Chondrocyte (in vitro differentiated cells): ENCODE measurements around the gene AKT3. TPM values are rescaled to one million over a fixed set of nuclear protein-coding genes. Genes with fewer than 3 reads are reported as not detected.
"Not testable (repeated sequence)": the region's sequence is repeated elsewhere in the genome, so short reads cannot be mapped to it uniquely, and the experiment has no call there.

Source experiments
- DNase-seq: peaks from one replicate; pipeline ENCODE4 v3.0.0; 2021; ENCODE audit warnings: mixed read lengths, low spot score
- H3K27ac Mint-ChIP-seq: one replicate; pipeline ENCODE4 v1.8.0; 2021; ENCODE audit warnings: mild to moderate bottlenecking, moderate library complexity, mixed read lengths; ENCODE audit not compliant: unreplicated experiment
- H3K27me3 Mint-ChIP-seq: 2 replicates; pipeline ENCODE4 v1.8.0; 2021; ENCODE audit warnings: low read depth, mixed read lengths
- H3K36me3 Mint-ChIP-seq: 2 replicates; pipeline ENCODE4 v1.8.0; 2021; ENCODE audit warnings: low read depth, mixed read lengths
- H3K4me1 Mint-ChIP-seq: 2 replicates; pipeline ENCODE4 v1.8.0; 2021; ENCODE audit warnings: low read depth, mild to moderate bottlenecking, mixed read lengths
- H3K4me3 Mint-ChIP-seq: one replicate; pipeline ENCODE4 v1.8.0; 2021; ENCODE audit warnings: mild to moderate bottlenecking, moderate library complexity, mixed read lengths; ENCODE audit not compliant: unreplicated experiment
- H3K9me3 Mint-ChIP-seq: 2 replicates; pipeline ENCODE4 v1.8.0; 2021; ENCODE audit warnings: low read depth, mixed read lengths
- total RNA-seq: library from RNA; stranded (reverse); gene quantifications from 3 replicates; pipeline ENCODE4 v1.2.1, GENCODE V29; 2021
- TF ChIP-seq, protein P1 (sequence below): fragments of 200-600 bp; sonication (generic); IDR thresholded peaks from 2 replicates; pipeline ENCODE4 v1.5.0; 2021; ENCODE audit warnings: antibody characterized with exemption, mild to moderate bottlenecking, moderate library complexity

Gene AKT3
- total RNA-seq, 1 donor from 2014 or later: 111 TPM

DNA sequence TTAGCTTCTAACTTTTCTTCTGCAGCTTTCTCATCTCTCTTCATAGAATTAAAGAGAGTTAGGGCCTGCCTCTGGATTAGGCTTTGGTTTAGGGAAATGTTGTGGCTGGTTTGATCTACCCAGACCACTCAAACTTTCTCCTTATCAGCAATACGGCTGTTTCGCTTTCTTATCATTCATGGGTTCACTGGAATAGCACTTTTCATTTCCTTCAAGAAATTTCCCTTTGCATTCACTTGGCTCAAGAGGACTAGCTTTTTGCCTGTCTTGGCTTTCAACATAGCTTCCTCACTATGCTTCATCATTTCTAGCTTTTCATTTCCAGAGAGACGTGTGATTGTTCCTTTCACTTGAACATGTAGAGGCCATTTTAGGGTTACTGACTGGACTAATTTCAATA lies 59.6 kb downstream of the AKT3 start:
- Mint-ChIP-seq H3K9me3 (no peaks in the 10 kb centered on the region), H3K4me3 (no peak overlapping the region), H3K27ac (no peak overlapping the region), H3K4me1 (peaks cover 51% of the 10 kb centered on the region), H3K36me3 (no peaks in the 10 kb centered on the region), H3K27me3 (no peaks in the 10 kb centered on the region)
- TF ChIP-seq, protein P1, sequence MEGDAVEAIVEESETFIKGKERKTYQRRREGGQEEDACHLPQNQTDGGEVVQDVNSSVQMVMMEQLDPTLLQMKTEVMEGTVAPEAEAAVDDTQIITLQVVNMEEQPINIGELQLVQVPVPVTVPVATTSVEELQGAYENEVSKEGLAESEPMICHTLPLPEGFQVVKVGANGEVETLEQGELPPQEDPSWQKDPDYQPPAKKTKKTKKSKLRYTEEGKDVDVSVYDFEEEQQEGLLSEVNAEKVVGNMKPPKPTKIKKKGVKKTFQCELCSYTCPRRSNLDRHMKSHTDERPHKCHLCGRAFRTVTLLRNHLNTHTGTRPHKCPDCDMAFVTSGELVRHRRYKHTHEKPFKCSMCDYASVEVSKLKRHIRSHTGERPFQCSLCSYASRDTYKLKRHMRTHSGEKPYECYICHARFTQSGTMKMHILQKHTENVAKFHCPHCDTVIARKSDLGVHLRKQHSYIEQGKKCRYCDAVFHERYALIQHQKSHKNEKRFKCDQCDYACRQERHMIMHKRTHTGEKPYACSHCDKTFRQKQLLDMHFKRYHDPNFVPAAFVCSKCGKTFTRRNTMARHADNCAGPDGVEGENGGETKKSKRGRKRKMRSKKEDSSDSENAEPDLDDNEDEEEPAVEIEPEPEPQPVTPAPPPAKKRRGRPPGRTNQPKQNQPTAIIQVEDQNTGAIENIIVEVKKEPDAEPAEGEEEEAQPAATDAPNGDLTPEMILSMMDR: no peak
- no peak for DNase-seq

DNA sequence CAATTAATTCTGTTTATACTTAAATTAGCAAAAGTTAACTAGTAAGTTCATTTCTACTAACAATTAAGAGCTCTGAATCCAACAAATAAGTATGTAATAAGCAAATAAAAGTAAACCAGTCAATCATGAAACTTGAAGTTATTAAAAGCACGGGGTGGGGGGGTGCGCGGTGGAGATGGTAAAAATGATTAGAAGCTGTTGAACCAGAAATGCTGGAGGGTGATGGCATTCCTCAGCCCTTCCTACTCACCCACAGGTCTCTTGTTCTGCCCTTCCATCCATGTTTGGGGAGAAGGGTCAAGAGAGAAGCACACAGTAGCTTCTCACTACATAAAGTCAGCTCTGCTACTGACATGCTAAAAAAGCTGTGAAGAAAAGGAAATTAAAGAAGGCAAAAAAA lies 63.5 kb downstream of the AKT3 start:
- Mint-ChIP-seq H3K27me3 (no peaks in the 10 kb centered on the region), H3K9me3 (no peaks in the 10 kb centered on the region), H3K4me1 (peaks cover 34% of the 10 kb centered on the region), H3K4me3 (no peak overlapping the region), H3K36me3 (no peaks in the 10 kb centered on the region), H3K27ac (no peak overlapping the region)
- DNase-seq: no peak
- TF ChIP-seq, protein P1: no peak

DNA sequence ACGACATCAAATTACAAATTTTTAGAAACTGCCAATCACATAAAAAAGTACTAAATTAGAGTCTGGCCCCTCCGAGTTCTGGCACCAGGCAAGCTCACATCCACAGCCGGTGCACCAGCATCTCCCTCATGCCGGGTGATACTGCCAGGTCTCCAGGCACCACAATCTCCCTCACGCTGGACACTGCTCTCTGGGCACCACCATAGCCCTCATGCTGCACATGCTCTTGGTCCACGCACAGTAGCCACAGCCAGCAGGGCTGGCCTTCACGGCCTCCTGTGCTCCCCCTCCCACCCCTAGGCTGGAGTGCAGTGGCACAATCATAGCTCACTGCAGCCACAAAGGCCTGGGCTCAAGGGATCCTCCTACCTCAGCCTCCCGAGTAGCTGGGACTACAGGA lies 65.5 kb downstream of the AKT3 start:
- Mint-ChIP-seq H3K27me3 (no peaks in the 10 kb centered on the region), H3K27ac (no peak overlapping the region), H3K9me3 (no peaks in the 10 kb centered on the region), H3K36me3 (no peaks in the 10 kb centered on the region), H3K4me1 (peaks cover 32% of the 10 kb centered on the region), H3K4me3 (no peak overlapping the region)
- no peak for DNase-seq
- TF ChIP-seq, protein P1: no peak

DNA sequence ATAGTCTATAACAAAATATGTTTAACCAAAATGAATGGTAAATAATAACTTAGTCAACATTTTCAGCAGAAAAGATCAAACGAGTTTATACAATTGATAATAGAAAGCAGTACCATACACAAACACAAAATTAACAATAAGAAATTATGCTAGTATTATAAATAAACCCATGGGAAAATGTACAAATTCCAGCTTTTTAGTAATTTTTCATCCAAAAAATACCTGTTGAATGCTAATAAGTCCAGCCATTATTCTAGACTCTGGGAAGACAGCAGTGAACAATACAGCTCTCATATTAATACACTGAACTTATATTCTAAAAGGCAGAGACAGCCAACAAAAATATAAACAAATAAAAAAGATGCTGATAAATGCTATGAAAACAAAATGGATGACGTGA lies 66.3 kb downstream of the AKT3 start:
- TF ChIP-seq, protein P1: no peak
- Mint-ChIP-seq H3K27me3 (no peaks in the 10 kb centered on the region), H3K36me3 (no peaks in the 10 kb centered on the region), H3K4me3 (no peak overlapping the region), H3K4me1 (peaks cover 36% of the 10 kb centered on the region), H3K27ac (no peak overlapping the region), H3K9me3 (no peaks in the 10 kb centered on the region)
- no peak for DNase-seq

DNA sequence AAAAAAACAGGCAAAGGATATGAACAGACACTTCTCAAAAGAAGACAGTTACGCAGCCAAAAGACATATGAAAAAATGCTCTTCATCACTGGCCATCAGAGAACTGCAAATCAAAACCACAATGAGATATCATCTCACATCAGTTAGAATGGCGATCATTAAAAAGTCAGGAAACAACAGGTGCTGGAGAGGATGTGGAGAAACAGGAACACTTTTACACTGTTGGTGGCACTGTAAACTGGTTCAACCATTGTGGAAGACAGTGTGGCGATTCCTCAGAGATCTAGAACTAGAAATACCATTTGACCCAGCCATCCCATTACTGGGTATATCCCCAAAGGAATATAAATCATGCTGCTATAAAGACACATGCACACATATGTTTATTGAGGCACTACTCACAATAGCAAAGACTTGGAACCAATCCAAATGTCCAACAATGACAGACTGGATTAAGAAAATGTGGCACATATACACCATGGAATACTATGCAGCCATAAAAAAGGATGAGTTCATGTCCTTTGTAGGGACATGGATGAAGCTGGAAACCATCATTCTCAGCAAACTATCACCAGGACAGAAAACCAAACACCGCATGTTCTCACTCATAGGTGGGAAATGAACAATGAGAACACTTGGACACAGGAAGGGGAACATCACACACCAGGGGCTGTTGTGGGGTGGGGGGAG lies 77.5 kb downstream of the AKT3 start:
- not testable (repeated sequence) for H3K4me1 Mint-ChIP-seq, H3K27me3 Mint-ChIP-seq, H3K27ac Mint-ChIP-seq, DNase-seq, H3K4me3 Mint-ChIP-seq, H3K36me3 Mint-ChIP-seq
- H3K9me3 Mint-ChIP-seq: peaks cover 13% of the 10 kb centered on the region

DNA sequence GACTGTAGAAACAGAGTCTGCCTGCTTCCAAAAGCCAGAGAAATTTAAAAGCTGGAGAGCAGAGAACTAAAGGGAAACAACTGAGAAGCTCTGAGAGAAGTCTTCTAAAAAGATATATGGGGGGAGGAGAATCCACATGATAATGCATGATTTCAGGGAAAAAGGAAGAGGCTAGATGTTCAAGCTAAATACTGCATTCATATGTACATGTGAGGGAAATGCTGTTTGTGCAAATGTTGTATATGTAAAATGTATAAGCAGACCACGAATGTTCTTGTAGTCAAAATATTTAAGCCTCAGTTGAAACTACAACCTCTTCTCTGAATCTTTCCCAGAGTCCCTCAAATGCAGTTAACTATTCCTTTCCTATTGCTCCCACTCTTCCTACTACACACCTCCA lies 79.2 kb downstream of the AKT3 start:
- TF ChIP-seq, protein P1: no peak
- Mint-ChIP-seq H3K9me3 (peaks cover 6% of the 10 kb centered on the region), H3K27ac (no peak overlapping the region), H3K27me3 (no peaks in the 10 kb centered on the region), H3K36me3 (peaks cover 3% of the 10 kb centered on the region), H3K4me1 (peaks cover 9% of the 10 kb centered on the region), H3K4me3 (no peak overlapping the region)
- DNase-seq: no peak
